Stimulated activated effector memory CD8-positive, alpha-beta T cell treated with anti-CD3 and anti-CD28 coated beads, Interleukin-12 subunit alpha, Interleukin-12 subunit beta, amount 100 ng/mL, for 72 hours (primary cell): ENCODE measurements around the gene NUSAP1.
A peak's percentile ranks its signal among the peaks of the same experiment; 100 is the strongest.
"Not testable (repeated sequence)": the region's sequence is repeated elsewhere in the genome, so short reads cannot be mapped to it uniquely, and the experiment has no call there.

ENCODE experiments used
- ATAC-seq: fragments of 150-1000 bp; cut with Tn5 transposase; 2 replicates; pipeline ENCODE4 v1.10.0; 2021
- DNase-seq, 2 donors: peaks; one replicate each; pipeline ENCODE4 v3.0.0; 2021 to 2022; ENCODE audit warnings: low spot score in 2 of 2
- H3K27ac Mint-ChIP-seq: one replicate; pipeline ENCODE4 v1.8.0; 2022; ENCODE audit warnings: mild to moderate bottlenecking, mixed read lengths
- H3K36me3 Mint-ChIP-seq: one replicate; pipeline ENCODE4 v1.8.0; 2022; ENCODE audit warnings: mild to moderate bottlenecking, mixed read lengths
- H3K4me1 Mint-ChIP-seq: one replicate; pipeline ENCODE4 v1.8.0; 2022; ENCODE audit warnings: mixed read lengths
- H3K4me3 Mint-ChIP-seq: one replicate; pipeline ENCODE4 v1.8.0; 2022; ENCODE audit warnings: mild to moderate bottlenecking, mixed read lengths
- H3K9me3 Mint-ChIP-seq: one replicate; pipeline ENCODE4 v1.8.0; 2022; ENCODE audit warnings: mixed read lengths

The NUSAP1 gene

DNA sequence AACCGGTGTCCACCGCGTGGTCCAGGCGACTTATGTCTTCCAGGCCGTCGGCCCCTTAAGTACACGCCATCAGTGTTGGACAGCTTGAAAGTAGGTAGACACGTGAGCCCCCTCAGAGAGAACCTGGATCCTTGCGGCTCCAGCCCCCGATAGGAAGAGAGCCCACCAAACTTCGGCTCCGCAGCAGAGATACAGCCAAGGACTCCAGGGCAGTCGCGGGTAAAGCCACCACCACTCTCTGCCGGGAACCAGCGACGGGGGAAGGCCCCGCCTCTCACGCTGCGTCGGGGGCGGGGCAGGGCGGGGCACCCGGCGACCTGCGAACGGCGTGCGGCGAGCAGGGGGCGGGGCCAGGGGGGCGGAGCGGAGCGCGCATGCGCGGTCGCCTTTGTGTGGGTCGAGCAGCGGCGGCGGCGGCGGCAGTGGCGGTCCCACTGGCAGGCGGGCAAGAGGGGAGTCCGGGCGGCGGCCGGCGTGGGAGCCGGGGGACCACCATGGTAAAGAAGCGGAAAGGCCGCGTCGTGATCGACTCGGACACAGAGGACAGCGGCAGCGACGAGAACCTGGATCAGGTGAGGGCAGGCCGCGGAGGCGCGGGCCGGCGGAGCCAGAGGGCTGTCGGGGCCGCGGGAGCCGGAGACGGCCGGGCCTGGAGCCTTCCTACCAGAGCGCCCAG, 84.2 kb downstream of the NUSAP1 start, which contains the start of gene RTF1:
Gene RTF1, plus strand, starts transcription at position 354 of the 676 bp plus-strand sequence. Its CDS starts 21 bp downstream, at position 375.
- peaks cover 42% of the 10 kb centered on the region for H3K4me1 Mint-ChIP-seq
- ATAC-seq = peak; percentile 95
- peak within 1 kb of the TSS; percentile 93 for H3K27ac Mint-ChIP-seq

DNA sequence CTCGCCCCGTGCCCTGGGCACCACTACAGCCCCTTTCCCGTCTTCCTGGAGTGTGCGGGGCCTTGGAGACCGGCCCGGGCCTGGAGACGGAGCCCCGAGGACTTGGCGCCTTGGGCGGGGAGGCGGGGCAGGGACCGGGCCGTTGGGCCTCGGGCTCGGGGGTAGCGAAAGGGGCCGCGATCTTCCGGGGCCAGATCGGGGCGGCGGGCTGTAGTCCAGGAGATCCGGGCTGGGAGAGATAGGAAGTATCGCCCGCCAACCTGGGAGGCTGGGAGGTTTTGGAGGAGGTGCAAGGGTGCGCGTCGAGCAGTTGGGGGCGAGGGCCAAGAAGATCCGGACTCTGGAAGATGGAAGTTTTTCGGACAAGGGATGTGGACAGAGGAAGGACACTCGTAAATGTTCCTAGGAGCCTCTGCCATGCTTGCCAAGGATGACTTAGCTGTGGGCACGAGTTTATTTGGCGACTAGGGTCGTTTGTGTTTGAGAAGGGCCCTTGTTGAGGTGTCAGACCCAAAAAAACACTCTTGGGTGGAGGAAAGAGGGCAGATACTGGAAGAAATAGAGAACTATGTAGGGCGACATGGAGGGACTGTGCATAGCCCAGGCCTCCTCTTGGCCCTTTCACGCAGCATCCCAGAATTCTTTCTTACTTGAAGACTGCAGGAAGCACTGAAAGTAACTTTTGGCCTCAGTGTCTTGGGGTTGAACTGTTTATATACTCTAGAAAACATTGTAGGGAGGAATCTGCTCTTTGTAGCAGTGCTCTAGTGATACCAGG, 84.9 kb downstream of the NUSAP1 start:
- peak overlapping the region; percentile 93 for H3K27ac Mint-ChIP-seq
- ATAC-seq = peak; percentile 69
- H3K4me1 Mint-ChIP-seq = peaks cover 42% of the 10 kb centered on the region
- H3K36me3 Mint-ChIP-seq = peaks cover 12% of the 10 kb centered on the region
- peak overlapping the region; percentile 93 for H3K4me3 Mint-ChIP-seq
- DNase-seq = no peak
- H3K9me3 Mint-ChIP-seq = no peaks in the 10 kb centered on the region

More for the DNA sequence above, 84.2 kb downstream of the NUSAP1 start, which contains the start of gene RTF1:
- H3K4me3 Mint-ChIP-seq = peak within 1 kb of the TSS; percentile 93
- peaks cover 12% of the 10 kb centered on the region for H3K36me3 Mint-ChIP-seq
- H3K9me3 Mint-ChIP-seq = no peaks in the 10 kb centered on the region
- peak; percentile 98 to 99 for DNase-seq

DNA sequence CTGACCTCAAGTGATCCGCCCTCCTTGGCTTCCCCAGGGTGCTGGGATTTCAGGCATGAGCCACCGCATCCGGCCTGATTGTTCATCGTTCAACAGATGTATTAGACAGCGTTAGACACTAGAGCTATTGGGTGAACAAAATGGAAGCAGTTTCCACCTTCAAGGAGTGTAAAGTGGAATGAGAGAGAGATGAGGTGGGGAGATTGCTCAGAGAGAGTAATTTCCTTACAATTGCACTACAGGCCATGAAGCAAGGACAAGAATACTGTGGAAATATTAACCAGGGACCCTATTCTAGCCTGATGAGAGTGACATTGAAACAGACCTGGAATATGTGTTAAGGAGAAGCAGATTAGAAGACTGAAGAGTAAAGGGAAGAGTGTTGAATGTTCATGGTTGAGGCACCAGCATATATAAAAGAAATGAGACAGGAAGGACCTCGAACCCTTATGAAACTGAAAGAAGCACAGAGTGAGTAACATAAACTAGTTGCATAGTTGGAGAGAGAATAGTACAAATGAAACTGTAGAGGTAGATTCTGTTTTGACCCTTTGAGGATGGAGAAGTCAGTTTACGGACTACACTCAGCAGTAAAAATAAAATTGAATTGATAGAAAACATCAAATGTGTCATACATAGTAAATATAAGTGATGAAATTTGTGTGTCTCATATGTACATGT, 91.4 kb downstream of the NUSAP1 start:
- ATAC-seq (peak; percentile 92), DNase-seq (no peak)
- Mint-ChIP-seq H3K36me3 (no peaks in the 10 kb centered on the region), H3K9me3 (no peaks in the 10 kb centered on the region), H3K4me3 (peak overlapping the region; percentile 19), H3K4me1 (peaks cover 25% of the 10 kb centered on the region), H3K27ac (peak overlapping the region; percentile 32)

DNA sequence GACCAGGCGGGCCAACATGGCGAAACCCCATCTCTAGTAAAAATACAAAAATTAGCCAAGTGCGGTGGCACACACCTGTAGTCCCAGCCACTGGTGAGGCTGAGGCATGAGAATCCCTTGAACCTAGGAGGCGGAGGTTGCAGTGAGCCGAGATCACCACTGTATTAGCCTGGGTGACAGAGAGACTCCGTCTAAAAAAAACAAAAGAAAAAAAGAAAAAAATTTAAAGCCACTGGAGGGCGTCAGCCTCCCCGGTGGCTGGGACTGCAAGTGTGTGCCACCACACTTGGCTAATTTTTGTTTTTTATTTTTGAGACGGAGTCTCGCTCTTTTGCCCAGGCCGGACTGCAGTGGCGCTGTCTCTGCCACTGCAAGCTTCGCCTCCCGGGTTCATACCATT, 92.1 kb downstream of the NUSAP1 start:
- DNase-seq (no peak), ATAC-seq (no peak)
- peak overlapping the region; percentile 19 for H3K4me3 Mint-ChIP-seq
- H3K36me3 Mint-ChIP-seq = no peaks in the 10 kb centered on the region
- no peaks in the 10 kb centered on the region for H3K9me3 Mint-ChIP-seq
- H3K27ac Mint-ChIP-seq = peak overlapping the region; percentile 32
- peaks cover 30% of the 10 kb centered on the region for H3K4me1 Mint-ChIP-seq

DNA sequence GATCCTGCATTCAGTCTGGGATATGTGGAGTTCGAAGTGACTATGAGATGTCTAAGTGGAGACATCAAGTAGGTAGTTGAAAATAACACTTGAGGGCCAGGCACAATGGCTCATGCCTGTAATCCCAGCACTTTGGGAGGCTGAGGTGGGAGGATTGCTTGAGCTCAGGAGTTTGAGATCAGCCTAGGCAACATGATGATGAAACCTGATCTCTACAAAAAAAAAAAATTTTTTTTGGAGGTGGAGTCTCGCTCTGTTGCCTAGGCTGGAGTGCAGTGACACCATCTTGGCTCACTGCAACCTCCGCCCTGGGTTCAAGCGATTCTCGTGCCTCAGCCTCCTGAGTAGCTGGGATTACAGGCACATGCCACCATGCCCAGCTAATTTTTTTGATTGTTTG, 93.2 kb downstream of the NUSAP1 start:
- H3K36me3 Mint-ChIP-seq, H3K27ac Mint-ChIP-seq, H3K4me3 Mint-ChIP-seq, ATAC-seq, DNase-seq, H3K9me3 Mint-ChIP-seq: not testable (repeated sequence)
- H3K4me1 Mint-ChIP-seq = peaks cover 27% of the 10 kb centered on the region

DNA sequence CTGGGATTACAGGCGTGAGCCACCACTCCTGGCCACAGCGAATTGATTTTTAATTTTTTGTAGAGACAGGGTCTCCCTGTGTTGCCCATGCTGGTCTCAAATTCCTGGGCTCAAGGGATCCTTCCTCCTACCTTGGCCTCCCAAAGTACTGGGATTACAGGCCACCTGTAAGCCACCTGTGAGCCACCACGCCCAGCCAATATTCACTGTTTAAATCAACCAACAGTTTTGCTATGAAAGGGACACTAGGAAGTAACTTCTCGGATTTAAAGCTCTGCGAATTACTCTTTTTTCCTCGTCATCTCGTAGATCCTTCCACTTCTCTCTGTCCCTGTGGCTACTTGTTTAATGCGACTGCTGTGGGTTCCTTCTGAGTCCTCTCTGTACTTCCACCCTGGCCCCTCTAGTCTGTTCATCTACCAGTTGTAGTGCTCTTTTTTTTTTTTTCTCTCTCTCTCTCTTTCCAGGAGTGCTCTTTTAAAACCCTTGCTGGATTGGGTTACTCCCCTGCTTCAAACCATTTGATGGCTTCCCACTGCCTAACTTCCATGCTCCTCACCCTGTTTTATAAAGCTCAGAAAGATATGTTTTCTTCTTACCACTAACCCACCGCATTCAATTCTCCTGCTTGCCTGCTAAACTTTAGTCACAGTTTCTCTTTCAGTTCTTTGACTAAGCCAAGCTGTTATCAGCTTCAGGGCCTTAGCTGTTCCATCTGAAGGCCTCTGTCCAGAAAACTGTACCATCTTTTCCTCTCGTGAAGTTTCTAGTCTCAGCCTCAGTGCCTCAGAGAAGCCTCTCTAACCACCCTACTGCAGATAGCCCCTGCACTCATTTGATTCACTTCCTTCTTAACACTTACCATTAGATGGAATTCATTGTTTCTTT, 96.6 kb downstream of the NUSAP1 start:
- DNase-seq (no peak), ATAC-seq (peak; percentile 95)
- Mint-ChIP-seq H3K36me3 (no peaks in the 10 kb centered on the region), H3K27ac (peak overlapping the region; percentile 80), H3K9me3 (no peaks in the 10 kb centered on the region), H3K4me1 (peaks cover 23% of the 10 kb centered on the region), H3K4me3 (peak overlapping the region; percentile 47)
